BLaER1 (cell line): ENCODE measurements around the gene SLC12A7.
A peak's percentile ranks its signal among the peaks of the same experiment; 100 is the strongest.

Source experiments
- H3K27ac ChIP-seq: shearing (Covaris generic); formaldehyde crosslinking; 2 replicates; pipeline ENCODE4 v1.8.1; 2022
- H3K27me3 ChIP-seq: shearing (Covaris generic); formaldehyde crosslinking; 2 replicates; pipeline ENCODE4 v1.8.1; 2022
- H3K36me3 ChIP-seq: shearing (Covaris generic); formaldehyde crosslinking; 2 replicates; pipeline ENCODE4 v1.8.1; 2022
- H3K4me1 ChIP-seq: shearing (Covaris generic); formaldehyde crosslinking; 2 replicates; pipeline ENCODE4 v1.8.1; 2022
- H3K4me2 ChIP-seq: shearing (Covaris generic); formaldehyde crosslinking; 2 replicates; pipeline ENCODE4 v1.8.1; 2022
- H3K4me3 ChIP-seq: shearing (Covaris generic); formaldehyde crosslinking; 2 replicates; pipeline ENCODE4 v1.8.1; 2022
- H3K9ac ChIP-seq: shearing (Covaris generic); formaldehyde crosslinking; 2 replicates; pipeline ENCODE4 v1.8.1; 2022
- H3K9me3 ChIP-seq: shearing (Covaris generic); formaldehyde crosslinking; 2 replicates; pipeline ENCODE4 v1.8.1; 2022
- H4K20me1 ChIP-seq: shearing (Covaris generic); formaldehyde crosslinking; 2 replicates; pipeline ENCODE4 v1.8.1; 2022
- Cebpa-rat ChIP-seq: shearing (Covaris generic); IDR thresholded peaks from 2 replicates; pipeline ENCODE4 v1.8.1; 2022

The SLC12A7 gene

DNA sequence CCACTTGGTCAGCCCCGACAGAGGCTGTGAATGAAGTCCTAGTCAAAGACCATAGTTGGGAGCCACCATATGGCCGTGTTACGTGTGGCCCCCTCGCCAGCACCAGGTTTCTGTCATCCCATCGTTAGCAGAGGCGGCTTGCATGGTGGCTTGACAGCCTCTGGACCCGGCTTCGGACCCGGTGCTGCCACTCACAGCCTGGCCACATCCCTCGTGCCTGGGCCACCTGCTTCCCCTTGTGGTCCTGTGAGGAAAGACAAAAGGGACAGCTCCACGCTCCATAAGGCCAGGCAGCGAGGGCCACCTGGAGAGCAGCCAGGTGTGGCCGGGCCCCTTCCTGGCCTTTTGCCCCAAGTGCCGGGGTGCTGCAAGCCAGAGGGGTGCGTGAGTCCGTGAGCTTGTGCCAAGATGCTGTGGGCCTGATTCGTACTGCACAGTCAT is 97.1 kb downstream of the SLC12A7 start:
- no peak for TF ChIP-seq Cebpa-rat
- H3K4me1 ChIP-seq = peaks cover 100% of the 10 kb centered on the region
- peaks cover 25% of the 10 kb centered on the region for H3K27me3 ChIP-seq
- H3K27ac ChIP-seq = no peak overlapping the region
- no peaks in the 10 kb centered on the region for H3K9me3 ChIP-seq
- peaks cover 48% of the 10 kb centered on the region for H3K36me3 ChIP-seq
- H3K4me2 ChIP-seq = peak overlapping the region; percentile 100
- H4K20me1 ChIP-seq = peaks cover 100% of the 10 kb centered on the region
- peak overlapping the region; percentile 35; the same call in 1 of the 2 replicates for H3K4me3 ChIP-seq
- H3K9ac ChIP-seq = peak overlapping the region; percentile 10; the same call in 1 of the 2 replicates

- TF ChIP-seq Cebpa-rat = no peak
- Histone ChIP-seq H3K9ac (no peak overlapping the region), H3K27me3 (peaks cover 28% of the 10 kb centered on the region), H3K27ac (no peak overlapping the region), H3K4me3 (peak overlapping the region; percentile 35; the same call in 1 of the 2 replicates), H3K4me2 (peak overlapping the region; percentile 100), H4K20me1 (peaks cover 100% of the 10 kb centered on the region), H3K4me1 (peaks cover 100% of the 10 kb centered on the region), H3K9me3 (no peaks in the 10 kb centered on the region), H3K36me3 (peaks cover 48% of the 10 kb centered on the region)
These were observed 97.5 kb downstream of the SLC12A7 start for GRCh38 chr5:1014346-1014745.

DNA sequence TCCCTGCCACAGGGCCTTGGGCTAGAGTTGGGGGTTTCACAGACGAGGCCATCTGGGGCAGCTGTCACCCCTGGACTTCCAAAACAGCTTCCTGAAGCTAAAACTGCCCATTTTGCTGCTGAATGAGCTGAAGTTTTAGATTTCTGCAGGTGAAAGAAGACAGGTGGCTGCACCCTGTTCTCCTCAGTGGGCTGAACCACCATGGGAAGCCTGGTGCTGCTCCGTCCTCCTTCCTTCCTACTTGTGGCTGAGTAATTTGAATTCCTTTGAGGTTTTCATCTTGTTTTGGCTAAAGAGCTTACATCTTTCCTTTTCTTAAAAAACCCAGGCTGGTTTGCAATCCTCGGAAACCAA is 97.9 kb downstream of the SLC12A7 start:
- Histone ChIP-seq H3K27ac (no peak overlapping the region), H3K4me1 (peaks cover 99% of the 10 kb centered on the region), H3K27me3 (peaks cover 28% of the 10 kb centered on the region), H3K9ac (no peak overlapping the region), H3K9me3 (no peaks in the 10 kb centered on the region), H3K36me3 (peaks cover 48% of the 10 kb centered on the region), H4K20me1 (peaks cover 99% of the 10 kb centered on the region), H3K4me3 (no peak overlapping the region), H3K4me2 (peak overlapping the region; percentile 100)
- TF ChIP-seq Cebpa-rat = no peak

DNA sequence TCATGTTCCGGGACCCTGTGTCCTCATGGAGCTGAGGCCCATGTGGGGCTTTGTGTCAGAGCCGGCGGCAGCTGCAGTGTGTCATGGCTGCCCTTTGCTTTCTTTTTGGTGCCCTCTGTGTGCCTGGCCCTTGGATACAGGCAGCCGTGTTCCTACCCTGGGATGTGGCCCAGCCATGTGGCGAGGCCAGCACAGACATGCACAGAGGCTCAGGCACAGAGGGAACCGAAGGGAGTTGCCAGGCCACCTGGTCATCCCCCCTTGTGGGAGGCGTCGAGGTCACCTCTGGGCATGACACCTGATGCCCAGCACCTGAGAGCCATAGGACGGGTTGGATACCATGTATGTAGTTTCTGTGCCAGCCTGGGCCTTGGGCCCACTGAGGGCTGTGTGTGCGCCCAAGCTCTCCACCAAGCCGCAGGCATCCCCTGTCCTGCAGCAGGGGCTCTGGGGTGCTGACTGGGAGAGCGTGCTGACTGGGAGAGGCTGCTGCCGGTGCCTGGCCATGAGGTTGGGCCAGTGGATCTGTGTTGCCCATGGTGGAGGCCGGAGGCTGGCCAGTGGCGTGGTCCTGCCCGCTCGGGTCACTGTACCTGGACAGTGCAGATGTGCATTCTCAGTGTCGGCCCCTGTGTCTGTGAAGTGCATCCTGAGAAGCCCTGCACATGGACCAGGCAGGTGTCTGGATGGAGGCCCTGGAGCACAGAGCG is 98.5 kb downstream of the SLC12A7 start:
- H3K27ac ChIP-seq = no peak overlapping the region
- H3K9me3 ChIP-seq = no peaks in the 10 kb centered on the region
- peaks cover 95% of the 10 kb centered on the region for H3K4me1 ChIP-seq
- peaks cover 27% of the 10 kb centered on the region for H3K27me3 ChIP-seq
- no peak overlapping the region for H3K4me3 ChIP-seq
- peaks cover 43% of the 10 kb centered on the region for H3K36me3 ChIP-seq
- peaks cover 94% of the 10 kb centered on the region for H4K20me1 ChIP-seq
- no peak overlapping the region for H3K9ac ChIP-seq
- TF ChIP-seq Cebpa-rat = no peak
- H3K4me2 ChIP-seq = peak overlapping the region; percentile 100

DNA sequence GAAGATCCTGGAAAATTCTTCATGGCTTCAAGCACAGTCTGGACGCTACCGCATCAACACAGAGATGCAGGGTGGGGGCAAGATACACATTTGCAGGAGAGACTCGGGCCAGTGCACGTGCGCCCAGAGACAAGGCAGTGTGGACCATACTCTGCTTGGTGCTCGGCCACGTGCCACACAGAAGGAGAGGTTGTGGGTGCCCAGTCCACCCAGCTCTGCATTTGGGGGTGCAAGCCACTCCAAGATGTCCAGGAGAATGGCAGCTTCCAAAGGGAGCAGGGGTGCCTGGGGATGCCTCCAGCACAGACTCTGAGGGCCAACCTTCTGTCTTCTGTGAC is 99.0 kb downstream of the SLC12A7 start:
- Histone ChIP-seq H3K36me3 (peaks cover 40% of the 10 kb centered on the region), H3K4me1 (peaks cover 95% of the 10 kb centered on the region), H3K4me2 (peak overlapping the region; percentile 100), H3K9ac (no peak overlapping the region), H3K4me3 (no peak overlapping the region), H3K27me3 (peaks cover 28% of the 10 kb centered on the region), H3K27ac (no peak overlapping the region), H4K20me1 (peaks cover 88% of the 10 kb centered on the region), H3K9me3 (no peaks in the 10 kb centered on the region)
- no peak for TF ChIP-seq Cebpa-rat

GRCh38 chr5:1012313-1012841 is 99.5 kb downstream of the SLC12A7 start:
- Histone ChIP-seq H3K36me3 (peaks cover 37% of the 10 kb centered on the region), H3K4me1 (peaks cover 95% of the 10 kb centered on the region), H4K20me1 (peaks cover 83% of the 10 kb centered on the region), H3K27me3 (peaks cover 33% of the 10 kb centered on the region), H3K4me2 (peak overlapping the region; percentile 100), H3K9me3 (no peaks in the 10 kb centered on the region), H3K4me3 (no peak overlapping the region), H3K27ac (no peak overlapping the region), H3K9ac (no peak overlapping the region)
- TF ChIP-seq Cebpa-rat = no peak

DNA sequence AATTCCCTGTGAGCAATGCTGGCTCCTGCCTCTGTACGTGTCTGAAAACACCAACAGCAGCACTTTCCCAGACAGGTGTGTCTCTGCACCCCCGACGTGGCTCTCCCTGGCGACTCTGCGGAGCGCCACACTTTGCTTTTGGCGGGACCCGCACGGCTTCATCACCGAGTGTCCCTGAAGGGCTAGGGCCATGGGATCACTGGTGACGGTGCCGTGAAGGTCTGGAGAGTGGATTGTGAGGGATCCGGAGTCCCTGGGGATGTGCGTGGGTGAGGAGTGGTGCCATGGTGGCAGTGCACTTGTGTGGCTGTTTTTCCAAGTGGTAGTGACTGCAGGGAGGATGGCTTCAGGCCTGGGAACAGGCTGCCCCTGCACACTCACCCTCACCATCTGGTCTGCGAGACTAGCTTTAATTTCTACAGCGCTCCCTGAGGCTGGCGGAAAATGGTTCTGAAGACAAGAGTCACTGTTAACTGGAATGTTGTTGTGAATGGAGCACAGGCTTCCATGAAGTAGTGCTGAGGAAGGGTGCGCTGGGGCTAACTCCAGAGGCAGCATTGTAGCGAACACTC is 100.0 kb downstream of the SLC12A7 start:
- Histone ChIP-seq H3K4me3 (no peak overlapping the region), H3K9me3 (no peaks in the 10 kb centered on the region), H3K36me3 (peaks cover 32% of the 10 kb centered on the region), H3K4me2 (peak overlapping the region; percentile 100), H3K9ac (no peak overlapping the region), H4K20me1 (peaks cover 78% of the 10 kb centered on the region), H3K27me3 (peaks cover 38% of the 10 kb centered on the region), H3K4me1 (peaks cover 95% of the 10 kb centered on the region), H3K27ac (no peak overlapping the region)
- TF ChIP-seq Cebpa-rat = no peak

DNA sequence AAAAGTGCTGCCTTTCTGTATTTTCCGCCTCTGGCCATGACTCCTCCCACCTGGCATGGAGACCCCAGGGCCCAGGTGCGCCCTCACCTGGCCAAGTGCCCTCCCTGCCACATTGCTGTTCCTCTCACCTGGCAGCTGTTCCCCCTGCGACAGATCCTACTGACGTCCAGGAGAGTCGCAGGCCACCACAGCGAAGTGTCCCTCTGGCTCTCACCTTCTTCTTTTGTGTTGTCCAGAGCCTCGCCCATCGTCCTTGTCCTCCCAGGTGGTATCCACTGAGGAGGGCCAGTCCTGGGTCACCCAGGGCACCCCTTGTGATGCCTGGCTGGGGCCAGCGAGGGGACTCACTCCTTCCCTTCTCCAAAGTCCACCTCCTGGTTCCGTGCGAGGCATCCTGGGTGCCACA is 100.6 kb downstream of the SLC12A7 start:
- TF ChIP-seq Cebpa-rat = no peak
- H3K4me1 ChIP-seq = peaks cover 95% of the 10 kb centered on the region
- no peak overlapping the region for H3K27ac ChIP-seq
- no peak overlapping the region for H3K4me3 ChIP-seq
- H3K4me2 ChIP-seq = peak overlapping the region; percentile 100
- H3K27me3 ChIP-seq = peaks cover 43% of the 10 kb centered on the region
- no peak overlapping the region for H3K9ac ChIP-seq
- peaks cover 28% of the 10 kb centered on the region for H3K36me3 ChIP-seq
- no peaks in the 10 kb centered on the region for H3K9me3 ChIP-seq
- H4K20me1 ChIP-seq = peaks cover 72% of the 10 kb centered on the region

- Histone ChIP-seq H3K27ac (no peak overlapping the region), H4K20me1 (peaks cover 66% of the 10 kb centered on the region), H3K4me1 (peaks cover 95% of the 10 kb centered on the region), H3K9ac (peak overlapping the region; percentile 80), H3K4me3 (peak overlapping the region; percentile 83), H3K4me2 (peak overlapping the region; percentile 100), H3K27me3 (peaks cover 48% of the 10 kb centered on the region), H3K36me3 (peaks cover 28% of the 10 kb centered on the region), H3K9me3 (no peaks in the 10 kb centered on the region)
- TF ChIP-seq Cebpa-rat = no peak
These were observed 101.2 kb downstream of the SLC12A7 start for GRCh38 chr5:1010641-1011046.

DNA sequence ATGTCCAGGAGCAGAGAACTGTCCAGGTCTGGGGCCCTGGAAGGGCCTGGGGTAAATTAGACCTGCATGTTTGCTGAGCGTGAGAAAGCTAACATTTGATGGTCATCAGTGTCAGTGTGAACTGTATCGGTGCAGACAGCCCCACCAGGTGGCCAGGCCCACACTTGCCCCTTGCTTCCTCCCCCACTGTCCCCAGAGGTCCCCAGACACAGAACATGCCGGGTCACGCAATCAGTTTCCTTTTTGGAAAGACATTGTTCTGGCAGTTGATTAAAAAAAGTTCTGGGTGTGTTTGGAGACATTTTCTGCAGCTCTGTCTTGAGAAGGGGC is 101.7 kb downstream of the SLC12A7 start:
- H3K27me3 ChIP-seq = peaks cover 53% of the 10 kb centered on the region
- H3K36me3 ChIP-seq = peaks cover 28% of the 10 kb centered on the region
- peaks cover 61% of the 10 kb centered on the region for H4K20me1 ChIP-seq
- no peak for TF ChIP-seq Cebpa-rat
- H3K9me3 ChIP-seq = no peaks in the 10 kb centered on the region
- H3K4me1 ChIP-seq = peaks cover 95% of the 10 kb centered on the region
- peak overlapping the region; percentile 83 for H3K4me3 ChIP-seq
- H3K9ac ChIP-seq = peak overlapping the region; percentile 80
- peak overlapping the region; percentile 69; the same call in 1 of the 2 replicates for H3K27ac ChIP-seq
- peak overlapping the region; percentile 100 for H3K4me2 ChIP-seq
